Embryonic facial prominence (tissue), 1 donor: ENCODE data around the gene PCCB.
"Not testable (repeated sequence)": the region's sequence is repeated elsewhere in the genome, so short reads cannot be mapped to it uniquely, and the experiment has no call there.

Experiments
- DNase-seq: peaks from one replicate; pipeline ENCODE4 v3.0.0-alpha.2; 2016; ENCODE audit errors: extremely low spot score

PCCB gene

DNA sequence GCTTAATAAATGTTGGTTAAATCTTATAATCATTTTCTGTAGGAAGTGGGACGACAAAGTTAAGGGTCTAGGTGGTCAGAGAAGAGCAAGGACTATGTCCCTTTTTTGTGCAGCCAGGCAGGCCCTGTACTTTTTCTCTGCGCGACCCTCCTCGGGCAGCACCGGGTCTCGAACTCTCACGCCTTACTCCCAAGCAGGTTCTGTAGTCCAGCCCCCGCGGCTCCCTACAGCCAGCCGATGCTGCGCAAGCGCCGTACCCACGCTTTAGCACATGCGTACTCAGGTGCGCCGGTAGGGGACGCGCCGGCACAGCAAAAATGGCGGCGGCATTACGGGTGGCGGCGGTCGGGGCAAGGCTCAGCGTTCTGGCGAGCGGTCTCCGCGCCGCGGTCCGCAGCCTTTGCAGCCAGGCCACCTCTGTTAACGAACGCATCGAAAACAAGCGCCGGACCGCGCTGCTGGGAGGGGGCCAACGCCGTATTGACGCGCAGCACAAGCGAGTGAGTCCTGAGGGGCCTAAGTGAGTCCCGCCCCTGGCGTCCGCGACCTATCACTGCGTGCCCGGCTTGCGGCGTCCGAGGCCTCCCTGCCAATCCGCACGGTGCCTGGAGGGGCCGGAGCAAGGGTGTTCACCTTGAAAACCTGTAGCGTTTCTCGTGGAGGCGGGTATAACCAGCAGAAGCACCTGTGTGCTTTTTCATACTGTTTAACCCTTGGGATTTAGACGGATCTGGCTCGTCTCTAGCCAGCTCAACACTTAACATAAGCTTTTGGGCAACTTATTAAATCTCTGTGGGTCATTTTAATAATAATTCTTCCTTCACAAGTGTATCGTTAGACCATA lies at the start of gene PCCB:
Gene PCCB (plus strand): TSS at position 282 of the 844 bp plus-strand sequence. CDS start 36 bp downstream, at position 318.
- peak; percentile 88 for DNase-seq

DNA sequence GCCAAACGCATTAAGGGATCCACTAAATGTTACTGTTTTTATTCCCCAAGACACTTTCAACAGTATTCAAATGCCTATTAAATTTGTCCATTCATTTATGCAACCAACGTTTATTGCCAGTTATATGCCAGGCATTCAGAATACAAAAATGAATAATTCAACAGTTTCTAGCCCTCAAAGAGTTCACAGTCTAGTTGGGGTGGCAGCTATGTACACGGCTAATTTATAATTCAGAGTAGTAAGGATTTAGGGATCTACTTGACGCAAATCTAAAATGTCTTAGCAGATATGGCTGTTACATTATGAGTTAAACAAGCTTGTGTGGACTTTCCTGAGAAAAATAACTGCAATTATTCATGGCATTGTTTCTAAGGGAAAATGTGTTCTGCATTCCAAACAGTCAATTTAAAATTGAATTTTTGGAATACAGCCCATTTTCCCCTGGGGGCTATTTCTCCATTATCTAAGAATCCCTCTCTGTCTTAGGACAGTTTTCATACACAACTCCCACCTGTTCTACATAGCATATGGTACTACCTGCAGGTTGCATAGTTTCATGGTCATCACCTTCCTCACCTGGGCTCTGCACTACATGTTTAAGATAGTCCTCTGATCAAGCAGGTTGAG lies 42.5 kb upstream of the PCCB start:
- DNase-seq, result no peak

- no peak for DNase-seq
Observed at GRCh38 chr3:136209921-136210320, 40.2 kb upstream of the PCCB start.

- DNase-seq, result no peak
Observed at GRCh38 chr3:136211547-136211946, 38.6 kb upstream of the PCCB start.

- DNase-seq, result not testable (repeated sequence)
Observed at GRCh38 chr3:136222746-136223145, 27.4 kb upstream of the PCCB start.

DNA sequence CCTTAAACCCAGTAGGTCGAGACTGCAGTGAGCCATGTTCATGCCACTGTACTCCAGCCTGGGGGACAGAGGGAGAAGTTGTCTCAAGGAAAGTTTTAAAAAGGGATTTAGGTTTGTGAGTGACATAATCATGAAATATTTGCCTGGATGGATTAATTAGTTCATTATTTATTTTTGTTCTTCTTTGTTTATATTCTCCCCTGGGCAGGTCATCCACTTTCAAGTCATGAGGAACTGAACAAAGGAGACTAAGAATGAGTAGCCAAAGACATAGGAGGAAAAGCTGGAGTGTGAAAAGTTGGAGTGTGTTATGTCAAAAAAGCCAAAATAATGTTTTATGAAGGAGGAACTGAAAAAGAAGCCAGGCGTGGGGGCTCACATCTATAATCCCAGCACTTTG lies 17.7 kb upstream of the PCCB start:
- no peak for DNase-seq

DNA sequence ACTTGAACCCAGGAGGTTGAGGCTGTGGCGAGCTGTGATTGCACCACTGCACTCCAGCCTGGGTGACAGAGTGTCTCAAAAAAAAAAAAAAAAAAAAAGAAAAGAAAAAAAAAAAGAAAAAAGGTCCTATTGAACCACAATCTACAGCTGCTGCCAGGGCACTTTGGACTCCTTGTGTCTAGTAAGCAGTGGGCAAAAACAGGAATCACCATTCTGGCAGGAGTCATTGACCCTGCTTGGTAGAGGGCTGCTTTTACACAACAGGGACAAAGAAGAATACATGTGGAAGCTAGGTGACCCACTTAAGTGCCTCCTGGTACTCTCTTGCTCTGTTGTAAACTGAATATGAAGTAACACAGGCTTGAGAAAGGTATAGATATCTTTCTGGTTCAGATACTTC lies 14.6 kb upstream of the PCCB start:
- no peak for DNase-seq

DNA sequence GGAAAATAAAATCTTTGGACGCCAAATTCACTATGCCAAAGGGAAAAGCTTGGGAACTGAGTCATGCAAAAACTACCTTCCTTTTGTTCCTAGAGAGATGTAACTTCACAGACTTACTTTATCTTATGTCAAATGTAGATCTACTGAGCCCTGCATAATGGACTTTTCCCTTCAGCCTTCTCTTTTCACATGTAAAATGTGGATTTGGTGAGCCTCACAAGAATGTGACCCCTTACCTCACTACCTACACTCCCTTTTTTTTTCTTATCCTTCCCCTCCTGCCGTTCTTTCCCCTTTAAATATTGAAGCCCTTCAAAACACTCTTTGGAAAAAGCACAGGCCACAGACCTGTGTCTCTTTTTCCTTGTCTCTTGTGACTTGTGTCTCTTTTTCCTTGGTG lies 14.0 kb upstream of the PCCB start:
- no peak for DNase-seq

DNA sequence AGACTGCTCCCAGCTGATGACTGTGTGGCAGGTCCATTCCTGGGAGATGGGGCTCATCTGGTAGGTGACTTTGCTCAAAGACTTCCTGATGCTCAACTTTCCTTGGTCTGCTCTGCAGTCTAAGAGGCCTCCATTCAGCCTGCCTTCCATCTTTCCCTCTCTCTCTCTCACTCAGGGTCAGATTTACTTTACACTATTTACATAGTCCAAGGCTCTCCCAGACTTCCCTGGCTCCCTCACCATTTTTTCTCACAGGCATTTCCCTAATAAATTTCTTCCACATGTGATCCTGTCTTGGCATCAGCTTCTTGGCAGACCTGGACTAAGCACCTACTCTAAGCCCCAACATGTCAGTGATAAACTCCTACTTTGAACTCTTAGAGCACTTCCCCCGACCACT lies 13.0 kb upstream of the PCCB start:
- no peak for DNase-seq

DNA sequence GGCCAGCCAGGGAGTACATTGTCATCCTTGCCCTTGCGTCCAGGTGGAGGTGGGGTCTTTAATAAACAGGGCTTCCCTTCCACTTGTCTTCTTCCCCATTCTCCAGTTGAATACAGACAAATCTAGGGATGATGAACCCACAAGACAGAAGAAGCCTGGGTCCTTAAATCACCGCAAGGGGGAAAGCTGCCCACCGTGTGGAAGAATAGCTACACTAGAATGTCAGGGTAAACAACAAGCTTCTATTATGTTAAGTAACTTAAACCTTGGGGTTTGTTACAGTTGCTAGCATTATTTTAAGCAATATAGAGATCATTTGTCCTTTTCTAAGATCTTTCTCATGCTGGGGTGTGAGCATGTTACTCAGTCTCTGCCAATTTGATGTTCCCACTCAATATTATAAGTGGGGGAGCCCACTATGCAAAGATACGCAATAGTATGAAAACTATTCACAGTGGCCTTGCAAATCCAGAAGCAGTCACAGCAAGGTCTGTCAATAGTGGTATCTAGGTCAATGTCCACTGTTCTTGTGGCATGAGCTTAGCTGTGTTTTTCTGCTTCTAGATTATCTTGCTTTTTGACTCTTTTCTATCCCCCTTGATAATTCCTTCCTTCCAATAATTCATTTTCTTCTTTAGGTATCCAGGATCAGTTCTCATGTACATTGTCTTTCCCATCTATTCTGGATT lies 12.0 kb upstream of the PCCB start:
- DNase-seq, result no peak

GRCh38 chr3:136239094-136239493 lies 11.0 kb upstream of the PCCB start:
- DNase-seq, result no peak

- DNase-seq, result no peak
Observed at GRCh38 chr3:136245691-136246090, 4.4 kb upstream of the PCCB start.

- DNase-seq, result no peak
Observed at GRCh38 chr3:136247436-136247835, 2.7 kb upstream of the PCCB start.

DNA sequence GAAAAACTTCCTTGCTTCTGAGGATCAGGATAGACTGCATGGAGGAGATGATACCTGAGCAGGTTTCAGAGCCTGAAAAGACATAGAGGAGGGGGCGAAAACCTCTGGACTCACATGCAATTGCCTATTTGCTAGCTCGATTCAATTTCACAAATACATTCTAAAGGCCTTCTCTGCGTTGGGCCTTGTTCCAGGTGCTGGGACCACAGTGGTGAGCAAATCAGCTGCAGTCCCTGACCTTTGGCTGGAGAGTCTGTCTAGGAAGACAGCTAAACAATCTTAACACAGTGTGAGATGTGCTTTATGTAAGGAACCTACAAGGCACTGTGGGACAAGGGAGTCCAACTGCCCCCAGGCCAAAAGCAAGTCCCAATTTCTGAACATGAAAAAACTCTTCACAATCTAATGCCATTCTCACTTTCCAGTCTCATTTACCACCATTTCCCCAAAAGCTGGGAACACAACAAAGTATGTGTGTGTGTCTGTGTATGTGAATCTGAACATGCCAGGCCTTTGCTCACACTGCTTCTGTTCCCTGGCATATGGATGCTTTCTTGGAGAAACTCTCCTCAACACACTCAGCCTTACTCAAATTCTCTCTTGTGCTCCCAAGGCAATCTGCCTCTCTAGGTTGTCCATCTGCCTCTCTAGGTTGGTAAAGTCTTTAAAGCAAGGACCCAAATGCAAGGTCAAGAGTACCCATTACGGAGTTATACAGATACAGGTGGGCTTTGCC lies 2.1 kb upstream of the PCCB start:
- no peak for DNase-seq

DNA sequence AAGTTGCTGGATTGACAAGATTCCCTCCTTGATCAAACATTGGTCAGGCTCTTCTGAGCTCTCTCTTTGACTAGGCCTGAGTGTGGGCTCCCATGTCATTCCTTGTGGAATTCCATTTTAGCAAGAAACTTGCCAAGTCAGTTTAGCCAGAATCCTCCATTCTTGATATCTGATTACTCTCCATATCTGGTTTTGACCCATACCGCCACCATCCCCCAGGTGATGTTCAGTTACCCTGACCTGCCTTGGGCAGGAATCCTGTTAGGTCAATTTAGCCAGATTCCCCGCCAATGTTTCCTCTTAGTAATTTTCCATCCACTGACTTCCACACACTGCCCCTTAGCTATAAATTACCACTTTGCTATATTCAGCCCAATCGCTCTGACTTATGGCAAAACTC lies 1.0 kb upstream of the PCCB start:
- DNase-seq, result no peak

- DNase-seq, result no peak
Observed at GRCh38 chr3:136249593-136249992, 547 bp upstream of the PCCB start.

GRCh38 chr3:136250903-136251460 lies 842 bp downstream of the PCCB start:
- DNase-seq, result no peak

DNA sequence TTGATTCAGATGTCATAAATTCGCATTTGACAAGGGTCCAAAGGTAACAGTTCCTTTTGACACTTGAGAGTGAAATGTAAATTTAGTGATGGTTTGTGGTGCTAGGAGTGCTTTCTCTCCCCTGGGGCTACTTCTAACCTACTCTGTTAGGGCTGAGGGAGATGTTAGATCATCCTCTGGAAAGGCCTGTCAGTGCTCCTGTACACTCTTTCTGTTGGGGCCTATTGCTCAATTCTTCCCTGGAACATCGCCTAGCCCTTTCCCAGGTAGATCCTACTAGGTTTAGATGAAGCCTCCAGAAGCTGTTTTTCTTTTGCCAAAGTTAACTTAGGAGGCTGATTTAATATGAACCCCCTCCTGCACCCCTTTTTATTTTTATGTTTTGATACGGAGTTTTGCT lies 1.4 kb downstream of the PCCB start:
- DNase-seq, result no peak

DNA sequence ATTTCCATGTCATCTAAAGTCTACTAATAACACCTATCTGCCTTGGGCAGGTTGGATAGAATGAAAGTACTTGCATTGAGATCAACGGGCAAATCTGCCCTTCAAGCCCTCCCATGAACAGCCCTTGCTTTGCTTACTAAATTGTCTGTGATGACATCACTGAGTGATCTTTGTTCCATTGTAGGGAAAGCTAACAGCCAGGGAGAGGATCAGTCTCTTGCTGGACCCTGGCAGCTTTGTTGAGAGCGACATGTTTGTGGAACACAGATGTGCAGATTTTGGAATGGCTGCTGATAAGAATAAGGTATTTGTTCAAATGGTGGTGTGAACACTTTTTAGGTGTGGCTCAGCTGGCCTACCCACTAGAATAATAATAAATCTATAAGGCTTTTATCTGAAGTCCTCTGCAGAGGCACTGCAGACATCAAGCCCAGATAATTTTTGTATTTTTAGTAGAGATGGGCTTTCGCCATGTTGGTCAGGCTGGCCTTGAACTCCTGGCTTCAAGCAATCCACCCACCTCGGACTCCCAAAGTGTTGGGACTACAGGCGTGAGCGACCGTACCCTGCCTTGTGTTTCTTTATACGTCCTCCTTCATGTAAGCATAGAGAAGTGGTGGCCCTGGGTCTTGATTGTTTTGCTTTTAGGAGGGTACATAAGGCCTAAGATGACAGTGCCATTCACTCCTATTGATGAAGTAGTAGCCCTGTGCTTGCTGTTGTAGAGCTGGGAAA lies 5.7 kb downstream of the PCCB start:
- no peak for DNase-seq

DNA sequence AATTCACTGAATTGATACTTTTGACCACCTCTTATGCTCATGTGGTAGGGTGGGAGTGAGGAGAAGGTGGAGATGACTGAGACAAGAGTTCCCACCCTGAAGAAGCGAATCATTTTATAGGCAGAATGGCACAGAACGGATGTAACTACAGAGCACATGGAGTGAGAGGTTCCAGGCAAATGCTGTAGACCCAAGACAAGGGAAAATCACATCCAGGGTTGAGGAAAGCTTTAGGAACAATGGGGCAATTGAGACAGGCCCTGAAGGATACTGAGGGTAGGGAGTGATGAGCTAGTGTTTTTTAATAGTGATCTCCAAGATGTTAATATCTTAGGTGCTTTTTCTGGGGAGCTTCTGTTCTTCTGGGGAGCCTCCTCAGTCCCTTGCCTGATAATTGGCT lies 8.1 kb downstream of the PCCB start:
- DNase-seq, result no peak

- DNase-seq, result no peak
Observed at GRCh38 chr3:136261826-136262225, 11.7 kb downstream of the PCCB start.
